GM23338 (cell line): ENCODE results near the gene KIRREL3.

Experiments used
- CREB1 ChIP-seq: fragments of 250-450 bp; sonication (Bioruptor Pico); IDR thresholded peaks from 2 replicates; pipeline ENCODE4 v1.5.0; 2020; ENCODE audit warnings: low read depth, mild to moderate bottlenecking, moderate library complexity
- EZH2 ChIP-seq: fragments of 200-600 bp; sonication (generic); IDR thresholded peaks from one replicate; pipeline ENCODE4 v1.8.0; 2017; ENCODE audit warnings: antibody characterized with exemption, mild to moderate bottlenecking, low read depth; ENCODE audit not compliant: unreplicated experiment
- EZH2phosphoT487 ChIP-seq: fragments of 200-600 bp; sonication (generic); IDR thresholded peaks from one replicate; pipeline ENCODE4 v1.8.1; 2018; ENCODE audit warnings: antibody characterized with exemption; ENCODE audit not compliant: unreplicated experiment
- POLR2AphosphoS5 ChIP-seq: IDR thresholded peaks from 2 replicates; pipeline ENCODE4 v1.6.1; 2016; ENCODE audit warnings: antibody characterized with exemption, low read depth
- ZNF114 ChIP-seq: fragments of 250-450 bp; sonication (Bioruptor Pico); IDR thresholded peaks from 2 replicates; pipeline ENCODE4 v1.5.0; 2020; ENCODE audit warnings: mild to moderate bottlenecking, moderate library complexity
- ZNF331 ChIP-seq: fragments of 250-450 bp; sonication (Bioruptor Pico); IDR thresholded peaks from 2 replicates; pipeline ENCODE4 v1.5.0; 2020; ENCODE audit warnings: low read depth, mild to moderate bottlenecking, moderate library complexity
- TF ChIP-seq, protein P1 (sequence below), 2 experiments: fragments of 200-600 bp in 1 of 2; sonication (generic) in 1 of 2; conservative IDR thresholded peaks; 2 replicates each; pipeline versions ENCODE4 v1.5.1 to v1.6.1; 2016 to 2017; ENCODE audit warnings: antibody characterized with exemption in 2 of 2, low read depth in 2 of 2, mild to moderate bottlenecking in 2 of 2, moderate library complexity in 1 of 2
- TF ChIP-seq, protein P2 (sequence below): IDR thresholded peaks from 2 replicates; pipeline ENCODE4 v1.6.1; 2016; ENCODE audit warnings: antibody characterized with exemption
- TF ChIP-seq, protein P3 (sequence below): fragments of 250-450 bp; sonication (Bioruptor Pico); IDR thresholded peaks from 2 replicates; pipeline ENCODE4 v1.5.0; 2020; ENCODE audit warnings: mild to moderate bottlenecking, moderate library complexity

DNA sequence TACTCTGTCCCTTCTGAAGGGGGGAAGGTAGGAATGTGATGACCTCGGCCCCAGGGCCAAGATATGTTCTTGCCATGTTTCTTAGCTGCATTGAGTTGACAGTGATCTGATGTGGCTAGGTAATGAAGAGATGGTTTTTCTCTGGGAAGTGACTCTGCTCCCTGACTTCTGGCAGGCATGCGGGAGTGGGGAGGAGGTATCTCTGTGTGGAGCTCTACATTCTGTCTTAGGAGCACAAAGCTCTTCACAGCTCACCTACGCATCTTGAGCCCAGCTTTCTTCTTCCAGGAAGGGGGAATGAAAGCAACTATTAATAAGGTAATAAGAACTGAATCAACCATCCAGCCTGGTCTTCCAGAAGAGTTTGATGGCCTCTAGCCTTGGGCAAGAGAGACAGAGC, 404.1 kb downstream of the KIRREL3 start:
- TF ChIP-seq POLR2AphosphoS5, result no peak
- TF ChIP-seq, protein P1, sequence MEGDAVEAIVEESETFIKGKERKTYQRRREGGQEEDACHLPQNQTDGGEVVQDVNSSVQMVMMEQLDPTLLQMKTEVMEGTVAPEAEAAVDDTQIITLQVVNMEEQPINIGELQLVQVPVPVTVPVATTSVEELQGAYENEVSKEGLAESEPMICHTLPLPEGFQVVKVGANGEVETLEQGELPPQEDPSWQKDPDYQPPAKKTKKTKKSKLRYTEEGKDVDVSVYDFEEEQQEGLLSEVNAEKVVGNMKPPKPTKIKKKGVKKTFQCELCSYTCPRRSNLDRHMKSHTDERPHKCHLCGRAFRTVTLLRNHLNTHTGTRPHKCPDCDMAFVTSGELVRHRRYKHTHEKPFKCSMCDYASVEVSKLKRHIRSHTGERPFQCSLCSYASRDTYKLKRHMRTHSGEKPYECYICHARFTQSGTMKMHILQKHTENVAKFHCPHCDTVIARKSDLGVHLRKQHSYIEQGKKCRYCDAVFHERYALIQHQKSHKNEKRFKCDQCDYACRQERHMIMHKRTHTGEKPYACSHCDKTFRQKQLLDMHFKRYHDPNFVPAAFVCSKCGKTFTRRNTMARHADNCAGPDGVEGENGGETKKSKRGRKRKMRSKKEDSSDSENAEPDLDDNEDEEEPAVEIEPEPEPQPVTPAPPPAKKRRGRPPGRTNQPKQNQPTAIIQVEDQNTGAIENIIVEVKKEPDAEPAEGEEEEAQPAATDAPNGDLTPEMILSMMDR (conservative IDR thresholded peaks at IDR 0.05; ENCODE audit: low read depth in 2 of 2), result no peak
- TF ChIP-seq ZNF114 (CRISPR knock-in tag), result no peak
- no peak for TF ChIP-seq EZH2phosphoT487
- TF ChIP-seq EZH2, result no peak
- TF ChIP-seq, protein P2, sequence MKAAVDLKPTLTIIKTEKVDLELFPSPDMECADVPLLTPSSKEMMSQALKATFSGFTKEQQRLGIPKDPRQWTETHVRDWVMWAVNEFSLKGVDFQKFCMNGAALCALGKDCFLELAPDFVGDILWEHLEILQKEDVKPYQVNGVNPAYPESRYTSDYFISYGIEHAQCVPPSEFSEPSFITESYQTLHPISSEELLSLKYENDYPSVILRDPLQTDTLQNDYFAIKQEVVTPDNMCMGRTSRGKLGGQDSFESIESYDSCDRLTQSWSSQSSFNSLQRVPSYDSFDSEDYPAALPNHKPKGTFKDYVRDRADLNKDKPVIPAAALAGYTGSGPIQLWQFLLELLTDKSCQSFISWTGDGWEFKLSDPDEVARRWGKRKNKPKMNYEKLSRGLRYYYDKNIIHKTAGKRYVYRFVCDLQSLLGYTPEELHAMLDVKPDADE, result no peak
- no peak for TF ChIP-seq ZNF331 (CRISPR knock-in tag)
- no peak for TF ChIP-seq CREB1 (CRISPR knock-in tag)
- TF ChIP-seq, protein P3, sequence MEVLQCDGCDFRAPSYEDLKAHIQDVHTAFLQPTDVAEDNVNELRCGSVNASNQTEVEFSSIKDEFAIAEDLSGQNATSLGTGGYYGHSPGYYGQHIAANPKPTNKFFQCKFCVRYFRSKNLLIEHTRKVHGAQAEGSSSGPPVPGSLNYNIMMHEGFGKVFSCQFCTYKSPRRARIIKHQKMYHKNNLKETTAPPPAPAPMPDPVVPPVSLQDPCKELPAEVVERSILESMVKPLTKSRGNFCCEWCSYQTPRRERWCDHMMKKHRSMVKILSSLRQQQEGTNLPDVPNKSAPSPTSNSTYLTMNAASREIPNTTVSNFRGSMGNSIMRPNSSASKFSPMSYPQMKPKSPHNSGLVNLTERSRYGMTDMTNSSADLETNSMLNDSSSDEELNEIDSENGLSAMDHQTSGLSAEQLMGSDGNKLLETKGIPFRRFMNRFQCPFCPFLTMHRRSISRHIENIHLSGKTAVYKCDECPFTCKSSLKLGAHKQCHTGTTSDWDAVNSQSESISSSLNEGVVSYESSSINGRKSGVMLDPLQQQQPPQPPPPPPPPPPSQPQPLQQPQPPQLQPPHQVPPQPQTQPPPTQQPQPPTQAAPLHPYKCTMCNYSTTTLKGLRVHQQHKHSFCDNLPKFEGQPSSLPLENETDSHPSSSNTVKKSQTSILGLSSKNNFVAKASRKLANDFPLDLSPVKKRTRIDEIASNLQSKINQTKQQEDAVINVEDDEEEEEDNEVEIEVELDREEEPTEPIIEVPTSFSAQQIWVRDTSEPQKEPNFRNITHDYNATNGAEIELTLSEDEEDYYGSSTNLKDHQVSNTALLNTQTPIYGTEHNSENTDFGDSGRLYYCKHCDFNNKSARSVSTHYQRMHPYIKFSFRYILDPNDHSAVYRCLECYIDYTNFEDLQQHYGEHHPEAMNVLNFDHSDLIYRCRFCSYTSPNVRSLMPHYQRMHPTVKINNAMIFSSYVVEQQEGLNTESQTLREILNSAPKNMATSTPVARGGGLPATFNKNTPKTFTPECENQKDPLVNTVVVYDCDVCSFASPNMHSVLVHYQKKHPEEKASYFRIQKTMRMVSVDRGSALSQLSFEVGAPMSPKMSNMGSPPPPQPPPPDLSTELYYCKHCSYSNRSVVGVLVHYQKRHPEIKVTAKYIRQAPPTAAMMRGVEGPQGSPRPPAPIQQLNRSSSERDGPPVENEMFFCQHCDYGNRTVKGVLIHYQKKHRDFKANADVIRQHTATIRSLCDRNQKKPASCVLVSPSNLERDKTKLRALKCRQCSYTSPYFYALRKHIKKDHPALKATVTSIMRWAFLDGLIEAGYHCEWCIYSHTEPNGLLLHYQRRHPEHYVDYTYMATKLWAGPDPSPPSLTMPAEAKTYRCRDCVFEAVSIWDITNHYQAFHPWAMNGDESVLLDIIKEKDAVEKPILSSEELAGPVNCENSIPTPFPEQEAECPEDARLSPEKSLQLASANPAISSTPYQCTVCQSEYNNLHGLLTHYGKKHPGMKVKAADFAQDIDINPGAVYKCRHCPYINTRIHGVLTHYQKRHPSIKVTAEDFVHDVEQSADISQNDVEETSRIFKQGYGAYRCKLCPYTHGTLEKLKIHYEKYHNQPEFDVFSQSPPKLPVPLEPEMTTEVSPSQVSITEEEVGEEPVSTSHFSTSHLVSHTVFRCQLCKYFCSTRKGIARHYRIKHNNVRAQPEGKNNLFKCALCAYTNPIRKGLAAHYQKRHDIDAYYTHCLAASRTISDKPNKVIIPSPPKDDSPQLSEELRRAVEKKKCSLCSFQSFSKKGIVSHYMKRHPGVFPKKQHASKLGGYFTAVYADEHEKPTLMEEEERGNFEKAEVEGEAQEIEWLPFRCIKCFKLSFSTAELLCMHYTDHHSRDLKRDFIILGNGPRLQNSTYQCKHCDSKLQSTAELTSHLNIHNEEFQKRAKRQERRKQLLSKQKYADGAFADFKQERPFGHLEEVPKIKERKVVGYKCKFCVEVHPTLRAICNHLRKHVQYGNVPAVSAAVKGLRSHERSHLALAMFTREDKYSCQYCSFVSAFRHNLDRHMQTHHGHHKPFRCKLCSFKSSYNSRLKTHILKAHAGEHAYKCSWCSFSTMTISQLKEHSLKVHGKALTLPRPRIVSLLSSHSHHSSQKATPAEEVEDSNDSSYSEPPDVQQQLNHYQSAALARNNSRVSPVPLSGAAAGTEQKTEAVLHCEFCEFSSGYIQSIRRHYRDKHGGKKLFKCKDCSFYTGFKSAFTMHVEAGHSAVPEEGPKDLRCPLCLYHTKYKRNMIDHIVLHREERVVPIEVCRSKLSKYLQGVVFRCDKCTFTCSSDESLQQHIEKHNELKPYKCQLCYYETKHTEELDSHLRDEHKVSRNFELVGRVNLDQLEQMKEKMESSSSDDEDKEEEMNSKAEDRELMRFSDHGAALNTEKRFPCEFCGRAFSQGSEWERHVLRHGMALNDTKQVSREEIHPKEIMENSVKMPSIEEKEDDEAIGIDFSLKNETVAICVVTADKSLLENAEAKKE, result no peak
